GM12878 (cell line): ENCODE results near the gene SWT1. TPM values are rescaled to one million over a fixed set of nuclear protein-coding genes. Genes with fewer than 3 reads are reported as not detected.

Source experiments
- ATAC-seq: fragments of 200-7000 bp; cut with Tn5 transposase; 3 replicates; pipeline ENCODE4 v1.9.1; 2020; ENCODE audit warnings: mild to moderate bottlenecking, moderate library complexity
- BruUV-seq: library from RNA; stranded (reverse); fragments of 400-500 nt; replicated peaks from 2 replicates; lab custom pipeline; 2021; lab: Mats Ljungman, UMichigan
- CTCF ChIA-PET: fragments of 300-600 bp; sonication (Branson Sonifier 250); formaldehyde crosslinking; extraction: SDS; loops from one replicate; lab custom pipeline; 2021; ENCODE audit warnings: inconsistent platforms; lab: Yijun Ruan, JAX
- POLR2A ChIA-PET: fragments of 350-600 bp; formaldehyde crosslinking; extraction: SDS; loops from one replicate; lab custom pipeline; 2021; ENCODE audit warnings: inconsistent platforms; lab: Charles Lee
- RAD21 ChIA-PET: fragments of 300-600 bp; sonication (Branson Sonifier 250); formaldehyde crosslinking; loops from one replicate; lab custom pipeline; 2023; ENCODE audit warnings: antibody characterized with exemption; ENCODE audit not compliant: unreplicated experiment; lab: Charles Lee
- SMC1A ChIA-PET: fragments of 300-600 bp; sonication (Branson Sonifier 250); formaldehyde crosslinking; loops from one replicate; lab custom pipeline; 2023; ENCODE audit not compliant: unreplicated experiment, uncharacterized antibody; lab: Charles Lee
- DNase-seq: peaks from one replicate; pipeline ENCODE4 v3.0.0-alpha.2; 2011; ENCODE audit warnings: low read depth, low spot score
- FAIRE-seq: peaks from 3 replicates; lab custom pipeline; 2011; peaks lifted over from hg19 to GRCh38; lab: Jason Lieb, UNC
- H2AFZ ChIP-seq: 2 replicates; pipeline ENCODE4 v1.6.0; 2011; ENCODE audit warnings: low read depth, low read length, control low read depth; ENCODE audit not compliant: control insufficient read depth
- H3K27ac ChIP-seq: 2 replicates; pipeline ENCODE4 v1.5.1; 2011; ENCODE audit warnings: control low read depth; ENCODE audit not compliant: control insufficient read depth, insufficient read depth
- H3K27me3 ChIP-seq, 2 experiments: replicated peaks in 1 of 2; 2 replicates each; pipeline versions ENCODE4 v1.6.0 to v1.6.1; 2011; ENCODE audit warnings: low read length in 1 of 2; ENCODE audit not compliant: control insufficient read depth in 2 of 2, insufficient read depth in 2 of 2
- H3K36me3 ChIP-seq, 2 experiments: 2 replicates each; pipeline ENCODE4 v1.5.1; 2011; ENCODE audit warnings: low read length in 1 of 2; ENCODE audit not compliant: control insufficient read depth in 2 of 2, insufficient read depth in 2 of 2
- H3K4me1 ChIP-seq: 2 replicates; pipeline ENCODE4 v1.6.1; 2011; ENCODE audit warnings: mild to moderate bottlenecking, low read length, moderate library complexity, mixed read lengths; ENCODE audit not compliant: control insufficient read depth, insufficient read depth
- H3K4me2 ChIP-seq: 2 replicates; pipeline ENCODE4 v1.6.0; 2011; ENCODE audit warnings: control low read depth; ENCODE audit not compliant: control insufficient read depth, insufficient read depth
- H3K4me3 ChIP-seq: fragments of 200-600 bp; sonication (generic); 2 replicates; pipeline ENCODE4 v1.5.1; 2016
- H3K79me2 ChIP-seq: 2 replicates; pipeline ENCODE4 v1.6.0; 2011; ENCODE audit warnings: low read length; ENCODE audit not compliant: control insufficient read depth, insufficient read depth
- H3K9ac ChIP-seq: 2 replicates; pipeline ENCODE4 v1.8.0; 2011; ENCODE audit warnings: low read length, control low read depth, mixed read lengths; ENCODE audit not compliant: control insufficient read depth, insufficient read depth
- H3K9me3 ChIP-seq: replicated peaks from 3 replicates; pipeline ENCODE4 v1.5.1; 2011; ENCODE audit warnings: mild to moderate bottlenecking, low read length; ENCODE audit not compliant: control insufficient read depth, insufficient read depth
- H4K20me1 ChIP-seq: 2 replicates; pipeline ENCODE4 v1.6.0; 2011; ENCODE audit not compliant: control insufficient read depth, insufficient read depth
- ETV6 ChIP-seq, 2 experiments: fragments of 450-650 bp in 1 of 2; IDR thresholded peaks in 1 of 2; conservative IDR thresholded peaks in 1 of 2; 2 replicates each; pipeline ENCODE4 v1.6.1; 2014; ENCODE audit warnings: antibody characterized with exemption in 1 of 2, borderline replicate concordance in 1 of 2, low read depth in 1 of 2, mild to moderate bottlenecking in 1 of 2, moderate library complexity in 1 of 2
- FOS ChIP-seq: IDR thresholded peaks from 3 replicates; pipeline ENCODE4 v1.6.1; 2011; ENCODE audit warnings: borderline replicate concordance; ENCODE audit not compliant: insufficient read length; ENCODE audit errors: extremely low read depth
- FOXM1 ChIP-seq: IDR thresholded peaks from 2 replicates; pipeline ENCODE4 v1.6.1; 2012; ENCODE audit warnings: low read depth, mild to moderate bottlenecking, inconsistent platforms, low read length, moderate library complexity
- GABPA ChIP-seq: IDR thresholded peaks from 2 replicates; pipeline ENCODE4 v1.6.1; 2014; ENCODE audit warnings: antibody characterized with exemption, low read depth, mild to moderate bottlenecking, inconsistent platforms
- HDAC6 ChIP-seq: fragments of 200-600 bp; sonication (generic); IDR thresholded peaks from one replicate; pipeline ENCODE4 v1.8.0; 2017; ENCODE audit warnings: antibody characterized with exemption; ENCODE audit not compliant: unreplicated experiment
- JUNB ChIP-seq: IDR thresholded peaks from 2 replicates; pipeline ENCODE4 v1.6.1; 2016; ENCODE audit warnings: antibody characterized with exemption, mild to moderate bottlenecking
- SRF ChIP-seq, 2 experiments: IDR thresholded peaks; 2 replicates each; pipeline ENCODE4 v1.6.1; 2011; ENCODE audit warnings: low read depth in 2 of 2, low read length in 2 of 2, mild to moderate bottlenecking in 1 of 2, moderate library complexity in 1 of 2
- USF1 ChIP-seq: IDR thresholded peaks from 2 replicates; pipeline ENCODE4 v1.6.1; 2011; ENCODE audit warnings: borderline replicate concordance, low read depth, mild to moderate bottlenecking, moderate library complexity, mixed read lengths, low read length; ENCODE audit not compliant: insufficient read depth; ENCODE audit errors: extremely low read length
- ZNF592 ChIP-seq: fragments of 450-650 bp; IDR thresholded peaks from 2 replicates; pipeline ENCODE4 v1.6.1; 2017; ENCODE audit warnings: mild to moderate bottlenecking, moderate library complexity
- ZNF622 ChIP-seq: fragments of 450-650 bp; IDR thresholded peaks from 2 replicates; pipeline ENCODE4 v1.6.1; 2017; ENCODE audit warnings: mild to moderate bottlenecking, inconsistent platforms
- ZSCAN29 ChIP-seq: fragments of 450-650 bp; IDR thresholded peaks from 2 replicates; pipeline ENCODE4 v1.6.1; 2017; ENCODE audit warnings: mild to moderate bottlenecking, moderate library complexity
- ZZZ3 ChIP-seq: IDR thresholded peaks from 2 replicates; pipeline ENCODE4 v1.6.1; 2011; ENCODE audit warnings: low read depth; ENCODE audit not compliant: control insufficient read depth, insufficient read length
- WGBS: methylation state at CpG from one replicate; pipeline ENCODE4 v1.1.6; 2016; ENCODE audit warnings: low lambda C conversion rate; ENCODE audit not compliant: insufficient replicate concordance, insufficient coverage; ENCODE audit errors: missing lambda C conversion rate; 5-methylcytosine and 5-hydroxymethylcytosine counted together
- in situ Hi-C: fragments of 300-500 bp; cut with MboI; formaldehyde crosslinking; loops from 9 replicates; pipeline ENCODE4 v1.14.3; 2018; ENCODE audit warnings: mixed read lengths
- intact Hi-C: fragments of 100-400 bp; cut with micrococcal nuclease; formaldehyde crosslinking; loops from one replicate; pipeline ENCODE4 v1.14.2; 2022; ENCODE audit not compliant: unreplicated experiment
- polyA plus RNA-seq, 11 experiments: library from polyadenylated mRNA; depleted of rRNA in 4 of 11; unstranded in 6 of 11; stranded (reverse) in 5 of 11; fragments of >200 nt; fragmentation: Nextera tagmentation in 4 of 11; fragmentation: Illumina TruSeq in 1 of 11; extraction: Ambion mirVana in 4 of 11; extraction: Trizol in 1 of 11; gene quantifications; 1 replicate in 1 of 11; 2 replicates in 10 of 11; pipeline versions ENCODE4 v1.2.1 to v1.2.3, GENCODE V29; 2011 to 2016; ENCODE audit warnings: inconsistent platforms in 2 of 11, missing spikeins in 2 of 11, low read depth in 1 of 11
- total RNA-seq, 4 experiments: library from RNA; depleted of rRNA in 3 of 4; stranded (reverse); fragments of >200 nt in 3 of 4; fragmentation: Illumina TruSeq in 1 of 4; extraction: Trizol in 1 of 4; gene quantifications; 2 replicates each; pipeline versions ENCODE4 v1.2.1 to v1.2.3, GENCODE V29; 2013 to 2021
- TF ChIP-seq, protein P1 (sequence below): fragments of 450-650 bp; formaldehyde crosslinking; IDR thresholded peaks from 2 replicates; pipeline ENCODE4 v1.5.0; 2022; ENCODE audit warnings: mild to moderate bottlenecking, missing genetic modification characterization

Gene SWT1
- total and polyA plus RNA-seq, 10 of the 15 experiments (the other 5 are each of a cell fraction or from before 2014, with no cell fraction given) = 1.0 to 4.2 (median 2.6) TPM

DNA sequence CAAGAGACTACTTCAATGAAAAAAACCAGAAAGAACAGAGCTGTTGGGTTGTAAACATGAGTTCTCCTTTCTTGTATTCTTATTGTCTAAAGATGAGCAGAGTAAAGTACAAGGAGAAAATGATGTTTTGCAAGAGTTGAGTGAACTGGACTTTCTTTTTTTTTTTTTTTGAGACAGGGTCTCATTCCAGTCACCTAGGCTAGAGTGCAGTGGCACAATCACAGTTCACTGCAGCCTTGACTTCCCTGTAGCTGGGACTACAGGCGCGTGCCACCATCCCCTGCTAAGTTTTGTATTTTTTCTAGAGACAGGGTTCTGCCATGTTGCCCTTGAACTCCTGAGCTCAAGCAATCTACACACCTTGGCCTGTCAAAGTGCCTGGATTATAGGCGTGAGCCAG lies 167.2 kb downstream of the SWT1 start (continued):
- no peak for TF ChIP-seq ZNF592
- TF ChIP-seq ETV6 (conservative IDR thresholded peaks at IDR 0.05 in 1 of 2, IDR thresholded peaks at IDR 0.05 in 1 of 2; ENCODE audit: borderline replicate concordance in 1 of 2, low read depth in 1 of 2) = no peak
- TF ChIP-seq SRF (IDR thresholded peaks at IDR 0.05; ENCODE audit: low read depth in 2 of 2, low read length in 2 of 2) = no peak

- intact Hi-C loops = no loop called here
- ATAC-seq (no peak), FAIRE-seq (no peak), DNase-seq (no peak)
- no peaks in the 10 kb centered on the region; the same call in 1 of the 3 replicates for H3K9me3 ChIP-seq
- no peaks in the 10 kb centered on the region for H3K27me3 ChIP-seq
- no peak overlapping the region for H3K27ac ChIP-seq
- 84% methylated on average over 4 of the region's 4 CpGs for WGBS
- H3K9ac ChIP-seq = no peak overlapping the region
- SMC1A ChIA-PET = interaction anchor here (1.0 kb wide), 1 partner anchor 13 kb away, joined by 3 read pairs; no protein-coding TSS in a partner anchor
- no peaks in the 10 kb centered on the region for H3K79me2 ChIP-seq
- BruUV-seq = no TSS peak
- no peaks in the 10 kb centered on the region for H3K4me1 ChIP-seq
- H2AFZ ChIP-seq = no peak overlapping the region
- RAD21 ChIA-PET = interaction anchor here (1.8 kb wide), 1 partner anchor 13 kb away, joined by 4 read pairs; no protein-coding TSS in a partner anchor
- CTCF ChIA-PET = interaction anchor here (0.6 to 1.2 kb wide), 2 partner anchors 12 to 24 kb away, joined by 3 to 4 read pairs; no protein-coding TSS in a partner anchor
- in situ Hi-C loops = no loop called here
- H4K20me1 ChIP-seq = no peaks in the 10 kb centered on the region
- POLR2A ChIA-PET = interaction anchor here (0.6 to 0.7 kb wide), 3 partner anchors 24 to 201 kb away, joined by 3 read pairs; no protein-coding TSS in a partner anchor
- H3K4me2 ChIP-seq = no peak overlapping the region
- H3K4me3 ChIP-seq = no peak overlapping the region
- no peaks in the 10 kb centered on the region for H3K36me3 ChIP-seq
- TF ChIP-seq USF1 (no peak), FOS (no peak), GABPA (no peak), ZZZ3 (no peak), ZSCAN29 (no peak), ZNF622 (no peak), JUNB (no peak), FOXM1 (no peak), HDAC6 (no peak)
- TF ChIP-seq, protein P1, sequence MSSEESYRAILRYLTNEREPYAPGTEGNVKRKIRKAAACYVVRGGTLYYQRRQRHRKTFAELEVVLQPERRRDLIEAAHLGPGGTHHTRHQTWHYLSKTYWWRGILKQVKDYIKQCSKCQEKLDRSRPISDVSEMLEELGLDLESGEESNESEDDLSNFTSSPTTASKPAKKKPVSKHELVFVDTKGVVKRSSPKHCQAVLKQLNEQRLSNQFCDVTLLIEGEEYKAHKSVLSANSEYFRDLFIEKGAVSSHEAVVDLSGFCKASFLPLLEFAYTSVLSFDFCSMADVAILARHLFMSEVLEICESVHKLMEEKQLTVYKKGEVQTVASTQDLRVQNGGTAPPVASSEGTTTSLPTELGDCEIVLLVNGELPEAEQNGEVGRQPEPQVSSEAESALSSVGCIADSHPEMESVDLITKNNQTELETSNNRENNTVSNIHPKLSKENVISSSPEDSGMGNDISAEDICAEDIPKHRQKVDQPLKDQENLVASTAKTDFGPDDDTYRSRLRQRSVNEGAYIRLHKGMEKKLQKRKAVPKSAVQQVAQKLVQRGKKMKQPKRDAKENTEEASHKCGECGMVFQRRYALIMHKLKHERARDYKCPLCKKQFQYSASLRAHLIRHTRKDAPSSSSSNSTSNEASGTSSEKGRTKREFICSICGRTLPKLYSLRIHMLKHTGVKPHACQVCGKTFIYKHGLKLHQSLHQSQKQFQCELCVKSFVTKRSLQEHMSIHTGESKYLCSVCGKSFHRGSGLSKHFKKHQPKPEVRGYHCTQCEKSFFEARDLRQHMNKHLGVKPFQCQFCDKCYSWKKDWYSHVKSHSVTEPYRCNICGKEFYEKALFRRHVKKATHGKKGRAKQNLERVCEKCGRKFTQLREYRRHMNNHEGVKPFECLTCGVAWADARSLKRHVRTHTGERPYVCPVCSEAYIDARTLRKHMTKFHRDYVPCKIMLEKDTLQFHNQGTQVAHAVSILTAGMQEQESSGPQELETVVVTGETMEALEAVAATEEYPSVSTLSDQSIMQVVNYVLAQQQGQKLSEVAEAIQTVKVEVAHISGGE (CRISPR knock-in tag) = no peak
These were observed 168.4 kb downstream of the SWT1 start for GRCh38 chr1:185325413-185325812.
